K562 (cell line): ENCODE data around the gene JDP2.

ENCODE experiments used
- EZH2 ChIP-seq: IDR thresholded peaks from 2 replicates; pipeline ENCODE4 v1.6.1; 2012; ENCODE audit warnings: low read depth, mild to moderate bottlenecking, inconsistent platforms, low read length, borderline replicate concordance
- MNT ChIP-seq, 2 experiments: fragments of 450-650 bp; conservative IDR thresholded peaks; 2 replicates each; pipeline ENCODE4 v1.6.1; 2017; ENCODE audit warnings: mild to moderate bottlenecking in 2 of 2, moderate library complexity in 2 of 2
- TCF7 ChIP-seq: sonication (generic); IDR thresholded peaks from 2 replicates; pipeline ENCODE4 v1.6.1; 2016; ENCODE audit warnings: antibody characterized with exemption, borderline replicate concordance
- ZNF695 ChIP-seq: fragments of 450-650 bp; formaldehyde crosslinking; IDR thresholded peaks from 2 replicates; pipeline ENCODE4 v1.4.0; 2020; ENCODE audit warnings: mild to moderate bottlenecking, moderate library complexity
- TF ChIP-seq, protein P1 (sequence below), 3 experiments: IDR thresholded peaks in 2 of 3; conservative IDR thresholded peaks in 1 of 3; 2 replicates each; pipeline ENCODE4 v1.5.1; 2011 to 2012; ENCODE audit warnings: low read length in 3 of 3, mild to moderate bottlenecking in 3 of 3, control low read depth in 2 of 3, improper control_type of control experiment in 1 of 3, inconsistent platforms in 1 of 3, low read depth in 1 of 3, mixed read lengths in 1 of 3, moderate library complexity in 1 of 3; ENCODE audit not compliant: insufficient read depth in 2 of 3

GRCh38 chr14:75520852-75521251 is 93.0 kb downstream of the JDP2 start:
- no peak for TF ChIP-seq EZH2
- TF ChIP-seq ZNF695 (CRISPR knock-in tag): no peak
- TF ChIP-seq, protein P1, sequence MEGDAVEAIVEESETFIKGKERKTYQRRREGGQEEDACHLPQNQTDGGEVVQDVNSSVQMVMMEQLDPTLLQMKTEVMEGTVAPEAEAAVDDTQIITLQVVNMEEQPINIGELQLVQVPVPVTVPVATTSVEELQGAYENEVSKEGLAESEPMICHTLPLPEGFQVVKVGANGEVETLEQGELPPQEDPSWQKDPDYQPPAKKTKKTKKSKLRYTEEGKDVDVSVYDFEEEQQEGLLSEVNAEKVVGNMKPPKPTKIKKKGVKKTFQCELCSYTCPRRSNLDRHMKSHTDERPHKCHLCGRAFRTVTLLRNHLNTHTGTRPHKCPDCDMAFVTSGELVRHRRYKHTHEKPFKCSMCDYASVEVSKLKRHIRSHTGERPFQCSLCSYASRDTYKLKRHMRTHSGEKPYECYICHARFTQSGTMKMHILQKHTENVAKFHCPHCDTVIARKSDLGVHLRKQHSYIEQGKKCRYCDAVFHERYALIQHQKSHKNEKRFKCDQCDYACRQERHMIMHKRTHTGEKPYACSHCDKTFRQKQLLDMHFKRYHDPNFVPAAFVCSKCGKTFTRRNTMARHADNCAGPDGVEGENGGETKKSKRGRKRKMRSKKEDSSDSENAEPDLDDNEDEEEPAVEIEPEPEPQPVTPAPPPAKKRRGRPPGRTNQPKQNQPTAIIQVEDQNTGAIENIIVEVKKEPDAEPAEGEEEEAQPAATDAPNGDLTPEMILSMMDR (IDR thresholded peaks at IDR 0.05 in 2 of 3, conservative IDR thresholded peaks at IDR 0.05 in 1 of 3; ENCODE audit: insufficient read depth in 2 of 3, low read depth in 1 of 3, low read length in 3 of 3): no peak
- no peak for TF ChIP-seq MNT (conservative IDR thresholded peaks at IDR 0.05)
- TF ChIP-seq TCF7: no peak
